DMS153 (cell line): Measurements from ENCODE around the gene CDK7.
"Not testable (repeated sequence)": the region's sequence is repeated elsewhere in the genome, so short reads cannot be mapped to it uniquely, and the experiment has no call there.

Source experiments
- DNase-seq: peaks from one replicate; lab custom pipeline; 2025; lab: John Stamatoyannopoulos, UW

The CDK7 gene

GRCh38 chr5:69234457-69235268 lies at the start of gene CDK7:
TSS of gene CDK7 (plus strand) at chr5:69234886. CDS start at chr5:69234976, 90 bp downstream.
- DNase-seq, result peak; percentile 44

- DNase-seq, result no peak
Observed at GRCh38 chr5:69187342-69187741, 47.3 kb upstream of the CDK7 start.

GRCh38 chr5:69188811-69189161 lies 45.9 kb upstream of the CDK7 start:
- no peak for DNase-seq

- peak; percentile 57 for DNase-seq
Observed at GRCh38 chr5:69189162-69190086, 45.3 kb upstream of the CDK7 start, which contains the start of gene CENPH. TSS of gene CENPH (plus strand) at chr5:69189583. CDS start at chr5:69189635, 52 bp downstream.

- DNase-seq, result no peak
Observed at GRCh38 chr5:69202497-69202896, 32.2 kb upstream of the CDK7 start.

- DNase-seq, result no peak
Observed at GRCh38 chr5:69206528-69207190, 28.0 kb upstream of the CDK7 start.

- DNase-seq, result no peak
Observed at GRCh38 chr5:69209602-69210001, 25.1 kb upstream of the CDK7 start.

GRCh38 chr5:69211200-69211599 lies 23.5 kb upstream of the CDK7 start:
- DNase-seq, result no peak

GRCh38 chr5:69212022-69212421 lies 22.7 kb upstream of the CDK7 start:
- DNase-seq, result no peak

GRCh38 chr5:69213513-69214215 lies 21.0 kb upstream of the CDK7 start:
- DNase-seq, result no peak

GRCh38 chr5:69217151-69217511 lies 17.6 kb upstream of the CDK7 start:
- DNase-seq, result no peak

GRCh38 chr5:69217548-69218526 lies 16.8 kb upstream of the CDK7 start:
- peak; percentile 69 for DNase-seq

GRCh38 chr5:69219939-69220338 lies 14.7 kb upstream of the CDK7 start:
- no peak for DNase-seq

GRCh38 chr5:69220371-69220770 lies 14.3 kb upstream of the CDK7 start:
- DNase-seq, result not testable (repeated sequence)

- not testable (repeated sequence) for DNase-seq
Observed at GRCh38 chr5:69220833-69221232, 13.9 kb upstream of the CDK7 start.

- DNase-seq, result no peak
Observed at GRCh38 chr5:69224520-69224919, 10.2 kb upstream of the CDK7 start.

GRCh38 chr5:69225860-69226259 lies 8.8 kb upstream of the CDK7 start:
- no peak for DNase-seq

- DNase-seq, result no peak
Observed at GRCh38 chr5:69230181-69230580, 4.5 kb upstream of the CDK7 start.

GRCh38 chr5:69231281-69231680 lies 3.4 kb upstream of the CDK7 start:
- no peak for DNase-seq

- DNase-seq, result no peak
Observed at GRCh38 chr5:69231851-69232250, 2.8 kb upstream of the CDK7 start.

GRCh38 chr5:69236733-69237132 lies 2.0 kb downstream of the CDK7 start:
- not testable (repeated sequence) for DNase-seq
